A673 (cell line): ENCODE measurements around the gene TNFRSF14. TPM values are rescaled to one million over a fixed set of nuclear protein-coding genes. Genes with fewer than 3 reads are reported as not detected.

Experiments used
- BruUV-seq: library from RNA; stranded (reverse); fragments of 400-500 nt; replicated peaks from 2 replicates; lab custom pipeline; 2021; lab: Mats Ljungman, UMichigan
- CTCF ChIA-PET: fragments of 300-600 bp; sonication (Branson Sonifier 250); formaldehyde crosslinking; loops from one replicate; lab custom pipeline; 2022; ENCODE audit warnings: antibody characterized with exemption; lab: Charles Lee
- POLR2A ChIA-PET: fragments of 300-600 bp; sonication (Branson Sonifier 250); formaldehyde crosslinking; loops from one replicate; lab custom pipeline; 2022; ENCODE audit warnings: antibody characterized with exemption; ENCODE audit not compliant: low non-redundant PET; lab: Charles Lee
- DNase-seq: peaks from one replicate; pipeline ENCODE4 v3.0.0-alpha.2; 2015; ENCODE audit warnings: low spot score
- H3K27ac ChIP-seq: fragments of 200-600 bp; sonication (generic); 2 replicates; pipeline ENCODE4 v1.5.1; 2016; ENCODE audit warnings: mixed run types, low read depth, mild to moderate bottlenecking, mixed read lengths, antibody characterized with exemption, low read length; ENCODE audit not compliant: poor library complexity, severe bottlenecking
- H3K27me3 ChIP-seq: fragments of 200-600 bp; sonication (generic); replicated peaks from 2 replicates; pipeline ENCODE4 v1.6.1; 2017; ENCODE audit warnings: mixed run types, low read depth, mild to moderate bottlenecking, mixed read lengths, antibody characterized with exemption, low read length; ENCODE audit not compliant: insufficient read depth, poor library complexity
- H3K36me3 ChIP-seq: fragments of 200-600 bp; sonication (generic); 2 replicates; pipeline ENCODE4 v1.6.1; 2016; ENCODE audit warnings: mixed run types, mild to moderate bottlenecking, mixed read lengths, antibody characterized with exemption, low read length; ENCODE audit not compliant: insufficient read depth, poor library complexity, severe bottlenecking
- H3K4me1 ChIP-seq: fragments of 200-600 bp; sonication (generic); 2 replicates; pipeline ENCODE4 v1.6.1; 2017; ENCODE audit warnings: mixed run types, mild to moderate bottlenecking, mixed read lengths, antibody characterized with exemption, low read length; ENCODE audit not compliant: insufficient read depth, poor library complexity, severe bottlenecking
- H3K4me3 ChIP-seq: fragments of 200-600 bp; sonication (generic); 2 replicates; pipeline ENCODE4 v1.5.1; 2016; ENCODE audit warnings: low read depth, mixed run types, mild to moderate bottlenecking, mixed read lengths, low read length; ENCODE audit not compliant: poor library complexity, severe bottlenecking
- H3K9me3 ChIP-seq: fragments of 200-600 bp; sonication (generic); 2 replicates; pipeline ENCODE4 v1.6.1; 2016; ENCODE audit warnings: mixed run types, low read depth, mild to moderate bottlenecking, mixed read lengths, antibody characterized with exemption, low read length; ENCODE audit not compliant: poor library complexity, severe bottlenecking
- CTCF ChIP-seq: fragments of 300-800, 200-600 bp; sonication (generic); conservative IDR thresholded peaks from 2 replicates; pipeline ENCODE4 v1.5.1; 2017; ENCODE audit warnings: low read depth, mild to moderate bottlenecking, antibody characterized with exemption, low read length, moderate library complexity, mixed read lengths
- EZH2 ChIP-seq: fragments of 200-600 bp; sonication (generic); IDR thresholded peaks from 2 replicates; pipeline ENCODE4 v1.6.1; 2017; ENCODE audit warnings: borderline replicate concordance, low read depth, mild to moderate bottlenecking, mixed read lengths, antibody characterized with exemption, low read length; ENCODE audit not compliant: poor library complexity, severe bottlenecking
- intact Hi-C: fragments of 100-400 bp; cut with micrococcal nuclease; formaldehyde crosslinking; loops from one replicate; pipeline ENCODE4 v1.10.0; 2022; ENCODE audit not compliant: unreplicated experiment
- total RNA-seq: library from RNA; stranded (reverse); gene quantifications from 2 replicates; pipeline ENCODE4 v1.2.3, GENCODE V29; 2021

The TNFRSF14 gene
- total RNA-seq, 1 experiment from 2014 or later = 4.6 TPM

DNA sequence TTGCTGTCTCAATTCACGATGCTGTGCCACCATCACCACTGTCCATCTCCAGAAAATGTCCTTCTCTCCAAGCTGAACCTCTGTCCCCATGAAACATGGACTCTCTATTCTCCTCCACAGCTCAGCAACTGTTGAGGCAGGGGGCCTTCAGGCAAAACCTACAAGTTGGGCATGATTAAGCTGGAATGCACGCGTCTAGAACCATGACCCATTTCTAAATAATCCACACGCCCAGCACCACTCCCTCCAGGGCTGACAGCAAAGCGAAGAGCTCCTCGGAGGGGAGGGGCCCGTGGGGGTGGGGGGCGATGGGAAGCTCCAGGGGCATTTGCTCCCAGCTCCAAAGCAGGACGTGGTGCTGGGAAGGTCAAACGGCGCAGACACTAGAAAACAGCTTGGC, 22.8 kb upstream of the TNFRSF14 start:
- Histone ChIP-seq H3K27me3 (peaks cover 62% of the 10 kb centered on the region), H3K4me1 (no peaks in the 10 kb centered on the region), H3K9me3 (no peaks in the 10 kb centered on the region), H3K27ac (no peak overlapping the region), H3K4me3 (no peak overlapping the region), H3K36me3 (no peaks in the 10 kb centered on the region)
- ChIA-PET CTCF (no interaction called here), POLR2A (no interaction called here)
- BruUV-seq = no TSS peak
- intact Hi-C loops = no loop called here
- DNase-seq = no peak
- TF ChIP-seq CTCF = no peak
- TF ChIP-seq EZH2 = no peak

DNA sequence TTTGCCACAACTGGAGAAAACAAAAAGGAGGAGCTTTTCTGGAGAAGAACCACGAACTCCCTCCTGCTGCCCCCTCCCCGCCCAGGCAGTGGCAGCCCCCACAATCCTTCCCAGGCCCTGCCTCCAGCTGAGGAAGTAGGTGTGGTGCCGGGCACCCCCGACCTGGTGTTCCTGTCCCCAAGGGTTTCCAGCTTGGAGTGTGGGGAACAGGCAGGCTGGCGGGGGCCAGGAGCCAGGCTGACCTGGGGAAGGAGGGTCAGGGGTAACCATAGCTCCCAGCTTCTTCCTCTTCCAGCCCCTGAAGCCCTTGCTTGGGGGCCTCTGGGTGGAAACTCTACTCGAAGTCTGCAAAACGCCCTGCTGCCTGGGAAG, 21.9 kb upstream of the TNFRSF14 start:
- POLR2A ChIA-PET = no interaction called here
- no TSS peak for BruUV-seq
- CTCF ChIA-PET = no interaction called here

DNA sequence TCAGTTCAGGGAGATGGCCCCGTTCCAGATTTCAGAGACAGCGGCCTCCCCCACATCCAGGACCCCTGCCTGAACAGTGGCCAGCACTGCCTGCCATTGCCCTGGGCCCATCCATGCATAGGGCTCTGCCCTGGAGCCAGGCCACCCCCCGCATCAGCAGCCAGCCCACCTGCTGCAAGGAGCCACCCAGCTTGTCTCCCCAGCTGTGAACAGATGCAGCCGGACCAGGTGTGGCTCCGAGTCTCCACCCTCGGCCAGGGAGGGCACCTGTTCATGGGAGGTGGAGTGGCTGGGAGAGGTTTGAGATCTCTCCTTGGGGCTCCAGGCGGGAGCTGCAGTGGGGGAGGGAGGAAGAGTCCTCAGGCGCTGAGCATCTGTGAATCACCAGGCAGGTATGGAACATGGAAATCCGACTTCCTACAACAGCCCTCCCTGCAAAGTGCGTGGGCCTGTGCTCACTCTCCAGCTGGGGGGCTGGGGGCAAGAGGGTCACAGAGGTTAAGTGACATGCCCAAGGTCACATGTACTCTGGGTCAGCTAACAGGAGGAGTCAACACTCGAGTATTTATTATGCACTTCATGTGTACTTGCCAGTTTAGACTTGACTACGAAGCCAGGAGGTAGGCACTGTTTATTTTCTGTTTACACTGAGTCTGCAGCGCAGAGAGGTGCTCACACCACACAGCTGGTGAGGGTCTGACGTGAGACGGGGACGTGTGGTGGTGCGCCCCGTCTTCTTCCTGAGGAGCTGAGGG, 21.3 kb upstream of the TNFRSF14 start:
- no peak for DNase-seq
- peaks cover 48% of the 10 kb centered on the region for H3K27me3 ChIP-seq
- ChIA-PET CTCF (interaction anchor here (0.7 kb wide), 1 partner anchor 8 kb away, joined by 4 read pairs; the partner anchor contains the start of gene PANK4), POLR2A (no interaction called here)
- no peaks in the 10 kb centered on the region for H3K4me1 ChIP-seq
- H3K36me3 ChIP-seq = no peaks in the 10 kb centered on the region
- TF ChIP-seq CTCF (no peak), EZH2 (no peak)
- intact Hi-C loops = no loop called here
- BruUV-seq = no TSS peak
- H3K4me3 ChIP-seq = no peak overlapping the region
- H3K27ac ChIP-seq = no peak overlapping the region
- H3K9me3 ChIP-seq = no peaks in the 10 kb centered on the region

More for the DNA sequence above, 21.9 kb upstream of the TNFRSF14 start:
- DNase-seq = no peak
- Histone ChIP-seq H3K9me3 (no peaks in the 10 kb centered on the region), H3K27ac (no peak overlapping the region), H3K27me3 (peaks cover 53% of the 10 kb centered on the region), H3K4me1 (no peaks in the 10 kb centered on the region), H3K4me3 (no peak overlapping the region), H3K36me3 (no peaks in the 10 kb centered on the region)
- intact Hi-C loops = no loop called here
- TF ChIP-seq EZH2 = no peak
- no peak for TF ChIP-seq CTCF
